ENCODE measurements around the gene FKBP3.

DNA sequence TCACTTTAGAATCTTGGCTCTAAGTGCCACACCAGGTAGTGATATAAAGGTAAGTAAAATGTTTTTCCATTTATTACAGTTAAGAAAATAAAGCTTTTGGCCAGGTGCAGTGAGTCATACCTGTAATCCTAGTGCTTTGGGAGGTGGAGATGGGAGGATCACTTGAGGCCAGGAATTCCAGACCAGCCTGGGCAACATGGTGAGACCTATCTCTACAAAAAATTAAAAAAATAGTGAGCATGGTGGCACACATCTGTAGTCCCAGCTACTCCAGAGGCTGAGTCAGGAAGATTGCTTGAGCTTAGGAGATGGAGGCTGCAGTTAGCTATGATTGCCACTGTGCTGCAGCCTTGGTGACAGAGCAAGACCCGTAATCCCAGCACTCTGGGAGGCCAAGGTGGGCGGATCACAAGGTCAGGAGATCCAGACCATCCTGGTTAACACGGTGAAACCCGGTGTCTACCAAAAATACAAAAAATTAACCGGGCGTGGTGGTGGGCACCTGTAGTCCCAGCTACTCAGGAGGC lies 6.4 kb upstream of the FKBP3 start:
- TF ChIP-seq, protein P1, sequence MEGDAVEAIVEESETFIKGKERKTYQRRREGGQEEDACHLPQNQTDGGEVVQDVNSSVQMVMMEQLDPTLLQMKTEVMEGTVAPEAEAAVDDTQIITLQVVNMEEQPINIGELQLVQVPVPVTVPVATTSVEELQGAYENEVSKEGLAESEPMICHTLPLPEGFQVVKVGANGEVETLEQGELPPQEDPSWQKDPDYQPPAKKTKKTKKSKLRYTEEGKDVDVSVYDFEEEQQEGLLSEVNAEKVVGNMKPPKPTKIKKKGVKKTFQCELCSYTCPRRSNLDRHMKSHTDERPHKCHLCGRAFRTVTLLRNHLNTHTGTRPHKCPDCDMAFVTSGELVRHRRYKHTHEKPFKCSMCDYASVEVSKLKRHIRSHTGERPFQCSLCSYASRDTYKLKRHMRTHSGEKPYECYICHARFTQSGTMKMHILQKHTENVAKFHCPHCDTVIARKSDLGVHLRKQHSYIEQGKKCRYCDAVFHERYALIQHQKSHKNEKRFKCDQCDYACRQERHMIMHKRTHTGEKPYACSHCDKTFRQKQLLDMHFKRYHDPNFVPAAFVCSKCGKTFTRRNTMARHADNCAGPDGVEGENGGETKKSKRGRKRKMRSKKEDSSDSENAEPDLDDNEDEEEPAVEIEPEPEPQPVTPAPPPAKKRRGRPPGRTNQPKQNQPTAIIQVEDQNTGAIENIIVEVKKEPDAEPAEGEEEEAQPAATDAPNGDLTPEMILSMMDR (optimal IDR thresholded peaks at IDR 0.05 in 1 of 3, IDR thresholded peaks at IDR 0.05 in 1 of 3, conservative IDR thresholded peaks at IDR 0.05 in 1 of 3; ENCODE audit: extremely low read depth in 1 of 3, insufficient read depth in 2 of 3, low read length in 3 of 3), result no peak
- TF ChIP-seq EZH2 (IDR thresholded peaks at IDR 0.05; ENCODE audit: low read length), result no peak

Data from keratinocyte (primary cell).